Trophoblast cell (in vitro differentiated cells and primary cell): Measurements from ENCODE around the gene AHI1.

Source experiments
- DNase-seq, 2 donors: peaks; one replicate each; pipeline ENCODE4 v3.0.0-alpha.2; 2016
- H2AFZ ChIP-seq: 2 replicates; pipeline ENCODE4 v1.6.1; 2013; ENCODE audit warnings: low read length, moderate library complexity, mild to moderate bottlenecking; ENCODE audit not compliant: insufficient read depth, poor library complexity
- H2AK5ac ChIP-seq: 2 replicates; pipeline ENCODE4 v1.6.1; 2013; ENCODE audit warnings: mild to moderate bottlenecking, low read length
- H2BK120ac ChIP-seq: 2 replicates; pipeline ENCODE4 v1.6.1; 2013; ENCODE audit warnings: low read length, mild to moderate bottlenecking, moderate library complexity; ENCODE audit not compliant: insufficient read depth, poor library complexity
- H2BK12ac ChIP-seq: 2 replicates; pipeline ENCODE4 v1.6.1; 2013; ENCODE audit warnings: mild to moderate bottlenecking, low read length, moderate library complexity
- H2BK5ac ChIP-seq: 2 replicates; pipeline ENCODE4 v1.6.1; 2013; ENCODE audit warnings: low read length, low read depth, moderate library complexity, mild to moderate bottlenecking; ENCODE audit not compliant: poor library complexity
- H3K14ac ChIP-seq: 2 replicates; pipeline ENCODE4 v1.6.1; 2013; ENCODE audit warnings: mild to moderate bottlenecking, low read length
- H3K18ac ChIP-seq: 2 replicates; pipeline ENCODE4 v1.6.1; 2013; ENCODE audit warnings: mild to moderate bottlenecking, low read length
- H3K23ac ChIP-seq: 2 replicates; pipeline ENCODE4 v1.6.1; 2013; ENCODE audit warnings: low read length
- H3K27ac ChIP-seq: 2 replicates; pipeline ENCODE4 v1.5.1; 2013; ENCODE audit warnings: low read depth, mild to moderate bottlenecking, inconsistent platforms, low read length, moderate library complexity
- H3K27me3 ChIP-seq: 2 replicates; pipeline ENCODE4 v1.6.1; 2013; ENCODE audit warnings: inconsistent platforms, mild to moderate bottlenecking, low read length, moderate library complexity; ENCODE audit not compliant: insufficient read depth
- H3K36me3 ChIP-seq, 2 experiments: 1 replicate in 1 of 2; 2 replicates in 1 of 2; pipeline ENCODE4 v1.6.1; 2013; ENCODE audit warnings: low read length in 2 of 2, mild to moderate bottlenecking in 2 of 2, moderate library complexity in 1 of 2; ENCODE audit not compliant: insufficient read depth in 2 of 2, control insufficient read depth in 1 of 2
- H3K4ac ChIP-seq: 2 replicates; pipeline ENCODE4 v1.6.1; 2013; ENCODE audit warnings: low read depth, mild to moderate bottlenecking, low read length, moderate library complexity
- H3K4me1 ChIP-seq, 2 experiments: 1 replicate in 1 of 2; 2 replicates in 1 of 2; pipeline ENCODE4 v1.6.1; 2013; ENCODE audit warnings: low read length in 2 of 2, mild to moderate bottlenecking in 2 of 2, moderate library complexity in 1 of 2; ENCODE audit not compliant: insufficient read depth in 2 of 2, control insufficient read depth in 1 of 2
- H3K4me2 ChIP-seq: 2 replicates; pipeline ENCODE4 v1.6.1; 2013; ENCODE audit warnings: inconsistent platforms, mild to moderate bottlenecking, low read length, moderate library complexity
- H3K4me3 ChIP-seq: 2 replicates; pipeline ENCODE4 v1.5.1; 2013; ENCODE audit warnings: mild to moderate bottlenecking, low read depth, low read length, inconsistent platforms
- H3K79me1 ChIP-seq: one replicate; pipeline ENCODE4 v1.6.1; 2013; ENCODE audit warnings: low read length
- H3K79me2 ChIP-seq: 2 replicates; pipeline ENCODE4 v1.6.1; 2013; ENCODE audit warnings: low read length, mild to moderate bottlenecking; ENCODE audit not compliant: control insufficient read depth, insufficient read depth, poor library complexity
- H3K9ac ChIP-seq: 2 replicates; pipeline ENCODE4 v1.6.1; 2013; ENCODE audit warnings: mild to moderate bottlenecking, low read length
- H3K9me3 ChIP-seq: 2 replicates; pipeline ENCODE4 v1.6.1; 2013; ENCODE audit warnings: low read depth, mild to moderate bottlenecking, control low read depth, inconsistent platforms, low read length; ENCODE audit not compliant: insufficient read depth
- H4K12ac ChIP-seq: 2 replicates; pipeline ENCODE4 v1.6.1; 2013; ENCODE audit warnings: low read depth, mild to moderate bottlenecking, low read length, moderate library complexity
- H4K8ac ChIP-seq: 2 replicates; pipeline ENCODE4 v1.6.1; 2013; ENCODE audit warnings: low read depth, mild to moderate bottlenecking, low read length, moderate library complexity
- H4K91ac ChIP-seq: one replicate; pipeline ENCODE4 v1.6.1; 2013; ENCODE audit warnings: low read depth, mild to moderate bottlenecking, low read length, moderate library complexity
- WGBS: extraction: QIAGEN DNeasy Blood & Tissue Kit; methylation state at CpG from one replicate; pipeline ENCODE4 v1.1.7; 2013; ENCODE audit warnings: missing lambda C conversion rate; ENCODE audit not compliant: insufficient read length, insufficient coverage; ENCODE audit errors: extremely low coverage; 5-methylcytosine and 5-hydroxymethylcytosine counted together

Gene AHI1

DNA sequence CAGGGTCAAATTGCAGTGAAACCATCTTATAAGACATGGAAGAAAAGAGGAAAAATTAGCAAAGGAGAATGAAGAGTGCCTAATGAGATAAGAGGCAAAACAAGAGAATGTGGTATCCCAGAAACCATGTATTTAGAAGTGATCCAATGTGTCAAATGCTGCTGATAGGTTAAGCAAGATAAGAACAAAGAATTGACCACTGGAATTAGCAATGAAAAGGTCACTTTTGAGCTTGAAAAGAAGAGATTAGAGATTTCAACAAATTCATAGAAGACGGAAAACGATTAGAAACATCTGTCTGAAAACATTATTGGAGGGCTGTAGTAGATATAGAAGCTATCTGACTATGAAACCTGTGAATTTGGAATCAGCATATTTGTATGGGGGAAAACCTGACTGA is 112.2 kb downstream of the AHI1 start:
- no peaks in the 10 kb centered on the region for H3K79me1 ChIP-seq
- no peaks in the 10 kb centered on the region for H3K79me2 ChIP-seq
- no peaks in the 10 kb centered on the region for H3K4me1 ChIP-seq
- H2BK5ac ChIP-seq, result no peak overlapping the region
- H4K91ac ChIP-seq, result no peak overlapping the region
- H3K23ac ChIP-seq, result no peak overlapping the region
- no peak overlapping the region for H3K9ac ChIP-seq
- WGBS, result no CpG with 5 or more reads among the region's 2 CpGs
- no peak overlapping the region for H3K4me2 ChIP-seq
- H3K18ac ChIP-seq, result no peak overlapping the region
- no peaks in the 10 kb centered on the region for H3K27me3 ChIP-seq
- no peak overlapping the region for H4K8ac ChIP-seq
- no peak overlapping the region for H3K4ac ChIP-seq
- DNase-seq, result no peak
- H4K12ac ChIP-seq, result no peak overlapping the region
- H2AFZ ChIP-seq, result no peak overlapping the region
- H3K4me3 ChIP-seq, result no peak overlapping the region
- H3K36me3 ChIP-seq, result no peaks in the 10 kb centered on the region
- no peak overlapping the region for H2BK12ac ChIP-seq
- H3K9me3 ChIP-seq, result no peaks in the 10 kb centered on the region
- no peak overlapping the region for H3K27ac ChIP-seq
- no peak overlapping the region for H3K14ac ChIP-seq
- no peak overlapping the region for H2AK5ac ChIP-seq
- no peak overlapping the region for H2BK120ac ChIP-seq

DNA sequence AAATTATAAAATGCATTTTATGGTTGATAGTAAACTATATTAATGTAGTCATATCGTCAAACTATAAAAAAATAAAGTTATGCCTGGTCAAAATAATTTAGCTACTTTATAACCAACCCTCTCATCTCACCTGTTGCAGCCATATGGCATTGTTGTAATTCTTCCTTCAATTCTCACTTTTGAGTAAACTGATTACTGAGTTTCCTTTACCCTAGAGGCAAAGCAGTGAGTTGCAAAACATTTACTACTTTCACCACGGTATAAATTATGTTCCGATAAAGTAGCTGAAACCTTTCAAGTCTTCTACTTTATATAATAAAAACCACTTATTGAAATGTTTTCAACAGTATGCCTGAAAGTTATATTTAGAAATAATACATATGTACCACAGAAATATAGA is 113.8 kb downstream of the AHI1 start:
- Histone ChIP-seq H4K12ac (no peak overlapping the region), H2AFZ (no peak overlapping the region), H3K14ac (no peak overlapping the region), H3K79me1 (no peaks in the 10 kb centered on the region), H3K23ac (no peak overlapping the region), H2BK5ac (no peak overlapping the region), H4K8ac (no peak overlapping the region), H3K4me1 (no peaks in the 10 kb centered on the region), H3K4ac (no peak overlapping the region), H3K18ac (no peak overlapping the region), H3K4me3 (no peak overlapping the region), H3K36me3 (no peaks in the 10 kb centered on the region), H2BK12ac (no peak overlapping the region), H4K91ac (no peak overlapping the region), H3K4me2 (no peak overlapping the region), H3K9ac (no peak overlapping the region), H3K79me2 (no peaks in the 10 kb centered on the region), H3K9me3 (no peaks in the 10 kb centered on the region), H2AK5ac (no peak overlapping the region), H3K27me3 (no peaks in the 10 kb centered on the region), H3K27ac (no peak overlapping the region), H2BK120ac (no peak overlapping the region)
- peak in 1 of 2 donors; percentile 29 for DNase-seq
- WGBS, result no CpG with 5 or more reads among the region's 3 CpGs

DNA sequence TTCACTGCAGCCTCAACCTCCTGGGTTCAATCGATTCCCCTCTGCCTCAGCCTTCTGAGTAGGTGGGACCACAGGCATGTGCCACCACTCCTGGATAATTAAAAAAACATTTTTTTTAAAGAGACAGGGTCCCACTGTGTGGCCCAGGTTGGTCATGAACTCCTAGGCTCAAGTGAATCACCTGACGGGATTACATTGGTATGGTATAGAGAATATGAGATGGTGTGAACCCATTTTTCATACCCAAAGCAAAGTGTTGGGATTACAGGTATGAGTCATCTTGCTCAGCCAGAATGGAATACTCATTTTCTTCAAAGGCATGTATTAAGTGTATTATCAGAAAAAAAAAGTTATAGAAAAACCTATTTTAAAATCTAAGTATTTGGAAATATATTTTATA is 114.2 kb downstream of the AHI1 start:
- Histone ChIP-seq H3K9ac (no peak overlapping the region), H3K27ac (no peak overlapping the region), H3K27me3 (no peaks in the 10 kb centered on the region), H3K36me3 (no peaks in the 10 kb centered on the region), H3K4me3 (no peak overlapping the region), H3K18ac (no peak overlapping the region), H4K91ac (no peak overlapping the region), H2BK120ac (no peak overlapping the region), H3K14ac (no peak overlapping the region), H3K4me1 (no peaks in the 10 kb centered on the region), H2BK12ac (no peak overlapping the region), H4K12ac (no peak overlapping the region), H3K79me1 (no peaks in the 10 kb centered on the region), H2AK5ac (no peak overlapping the region), H3K79me2 (no peaks in the 10 kb centered on the region), H3K4ac (no peak overlapping the region), H3K23ac (no peak overlapping the region), H2AFZ (no peak overlapping the region), H3K4me2 (no peak overlapping the region), H2BK5ac (no peak overlapping the region), H4K8ac (no peak overlapping the region), H3K9me3 (no peaks in the 10 kb centered on the region)
- no peak for DNase-seq
- no CpG with 5 or more reads among the region's 2 CpGs for WGBS

DNA sequence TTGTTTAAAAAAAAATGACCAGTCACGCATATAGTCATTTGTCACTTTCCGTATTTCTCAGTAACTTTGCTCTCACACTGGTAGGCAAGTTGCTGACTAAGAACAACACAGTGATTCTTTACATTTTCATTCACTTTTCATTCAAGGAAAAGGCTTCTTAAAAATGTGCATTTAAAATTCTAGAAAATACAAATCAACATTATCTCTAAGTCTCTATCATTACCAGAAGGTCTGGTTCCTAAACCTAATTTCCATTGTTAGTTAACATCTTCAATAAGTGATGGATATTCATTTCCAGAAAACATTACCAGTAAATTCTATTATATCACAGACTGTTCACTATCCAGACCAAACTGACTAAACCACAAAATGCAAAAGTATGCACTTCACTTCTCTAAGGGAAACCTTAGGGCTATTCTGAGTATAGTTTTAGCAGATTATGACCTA is 115.3 kb downstream of the AHI1 start:
- Histone ChIP-seq H2AK5ac (no peak overlapping the region), H3K27ac (no peak overlapping the region), H2BK5ac (no peak overlapping the region), H3K27me3 (no peaks in the 10 kb centered on the region), H2BK120ac (no peak overlapping the region), H3K36me3 (no peaks in the 10 kb centered on the region), H2AFZ (no peak overlapping the region), H3K79me1 (no peaks in the 10 kb centered on the region), H2BK12ac (no peak overlapping the region), H3K23ac (no peak overlapping the region), H4K91ac (no peak overlapping the region), H3K14ac (no peak overlapping the region), H3K4me2 (no peak overlapping the region), H4K8ac (no peak overlapping the region), H3K4me1 (no peaks in the 10 kb centered on the region), H3K18ac (no peak overlapping the region), H3K9me3 (no peaks in the 10 kb centered on the region), H3K4ac (no peak overlapping the region), H4K12ac (no peak overlapping the region), H3K79me2 (no peaks in the 10 kb centered on the region), H3K4me3 (no peak overlapping the region), H3K9ac (no peak overlapping the region)
- WGBS, result no CpG with 5 or more reads among the region's 2 CpGs
- no peak for DNase-seq
